Endometrium (tissue), 2 donors: Measurements from ENCODE around the gene BCCIP.

Experiments used
- FAIRE-seq: peaks from 2 replicates; lab custom pipeline; 2012; peaks lifted over from hg19 to GRCh38; lab: Jason Lieb, UNC
- donor health status: control.
- donor health status: control.

The BCCIP gene

GRCh38 chr10:125797994-125798662 lies 25.2 kb upstream of the BCCIP start:
- no peak for FAIRE-seq

- FAIRE-seq = no peak
Measured at GRCh38 chr10:125799451-125800182, 23.7 kb upstream of the BCCIP start.

- no peak for FAIRE-seq
Measured at GRCh38 chr10:125801574-125801973, 21.8 kb upstream of the BCCIP start.

GRCh38 chr10:125802131-125802530 lies 21.2 kb upstream of the BCCIP start:
- FAIRE-seq = no peak

- no peak for FAIRE-seq
Measured at GRCh38 chr10:125802739-125803138, 20.6 kb upstream of the BCCIP start.

GRCh38 chr10:125808047-125808446 lies 15.3 kb upstream of the BCCIP start:
- no peak for FAIRE-seq

GRCh38 chr10:125811251-125811650 lies 12.1 kb upstream of the BCCIP start:
- FAIRE-seq = no peak

GRCh38 chr10:125812128-125812750 lies 11.1 kb upstream of the BCCIP start:
- no peak for FAIRE-seq

- FAIRE-seq = no peak
Measured at GRCh38 chr10:125815764-125816163, 7.6 kb upstream of the BCCIP start.

- no peak for FAIRE-seq
Measured at GRCh38 chr10:125816548-125816947, 6.8 kb upstream of the BCCIP start.

GRCh38 chr10:125817337-125817946 lies 5.9 kb upstream of the BCCIP start:
- no peak for FAIRE-seq

GRCh38 chr10:125820701-125821100 lies 2.6 kb upstream of the BCCIP start:
- no peak for FAIRE-seq

- FAIRE-seq = no peak
Measured at GRCh38 chr10:125823663-125824251, 411 bp downstream of the BCCIP start.

GRCh38 chr10:125824736-125825135 lies 1.4 kb downstream of the BCCIP start:
- FAIRE-seq = no peak

- FAIRE-seq = no peak
Measured at GRCh38 chr10:125827133-125827532, 3.8 kb downstream of the BCCIP start.

- no peak for FAIRE-seq
Measured at GRCh38 chr10:125828311-125828710, 5.0 kb downstream of the BCCIP start.

GRCh38 chr10:125836746-125837145 lies 13.4 kb downstream of the BCCIP start:
- FAIRE-seq = no peak

- FAIRE-seq = no peak
Measured at GRCh38 chr10:125838802-125839575, 15.6 kb downstream of the BCCIP start.

GRCh38 chr10:125840406-125840805 lies 17.1 kb downstream of the BCCIP start:
- no peak for FAIRE-seq

- FAIRE-seq = no peak
Measured at GRCh38 chr10:125840955-125841354, 17.6 kb downstream of the BCCIP start.

- no peak for FAIRE-seq
Measured at GRCh38 chr10:125843603-125844329, 20.4 kb downstream of the BCCIP start.
